GM08714 (cell line): ENCODE measurements around the gene GNG7.

ENCODE experiments used
- H3K4me3 ChIP-seq: fragments of 200-500 bp; sonication (Bioruptor generic); 2 replicates; pipeline ENCODE4 v1.5.1; 2014; ENCODE audit warnings: mild to moderate bottlenecking, low read length, inconsistent platforms
- ZNF274 ChIP-seq: IDR thresholded peaks from 2 replicates; pipeline ENCODE4 v1.6.1; 2012; ENCODE audit warnings: mild to moderate bottlenecking, low read depth, low read length

The GNG7 gene

DNA sequence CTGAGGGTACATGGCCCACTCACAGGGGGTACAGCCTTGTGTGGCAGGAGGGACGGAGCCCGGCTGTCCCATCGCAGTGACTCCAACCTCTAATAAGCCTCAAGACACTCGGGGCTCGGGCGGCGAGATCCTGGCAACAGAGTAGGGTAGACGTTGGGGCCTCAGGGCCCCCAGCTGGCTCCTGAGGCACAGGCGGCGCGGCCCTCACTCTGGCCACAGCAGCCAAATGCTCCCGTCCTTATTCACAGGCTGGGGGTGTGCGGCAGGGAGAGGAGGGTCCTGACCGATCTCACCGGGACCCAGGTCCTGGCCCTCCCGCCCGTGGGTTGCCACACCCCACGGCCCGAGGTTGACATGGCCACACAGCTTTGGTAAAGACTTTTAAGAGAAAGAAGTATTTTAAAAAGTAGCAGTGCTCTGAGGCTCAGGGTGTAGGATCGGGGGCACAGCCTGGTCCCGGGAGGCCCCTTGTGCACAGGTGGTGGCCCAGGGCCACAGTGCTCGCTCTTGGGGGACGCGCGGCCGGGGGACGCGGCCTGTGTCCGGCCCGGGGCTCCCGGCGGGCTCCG, 29.7 kb upstream of the GNG7 start:
- H3K4me3 ChIP-seq, result no peak overlapping the region
- TF ChIP-seq ZNF274, result no peak

DNA sequence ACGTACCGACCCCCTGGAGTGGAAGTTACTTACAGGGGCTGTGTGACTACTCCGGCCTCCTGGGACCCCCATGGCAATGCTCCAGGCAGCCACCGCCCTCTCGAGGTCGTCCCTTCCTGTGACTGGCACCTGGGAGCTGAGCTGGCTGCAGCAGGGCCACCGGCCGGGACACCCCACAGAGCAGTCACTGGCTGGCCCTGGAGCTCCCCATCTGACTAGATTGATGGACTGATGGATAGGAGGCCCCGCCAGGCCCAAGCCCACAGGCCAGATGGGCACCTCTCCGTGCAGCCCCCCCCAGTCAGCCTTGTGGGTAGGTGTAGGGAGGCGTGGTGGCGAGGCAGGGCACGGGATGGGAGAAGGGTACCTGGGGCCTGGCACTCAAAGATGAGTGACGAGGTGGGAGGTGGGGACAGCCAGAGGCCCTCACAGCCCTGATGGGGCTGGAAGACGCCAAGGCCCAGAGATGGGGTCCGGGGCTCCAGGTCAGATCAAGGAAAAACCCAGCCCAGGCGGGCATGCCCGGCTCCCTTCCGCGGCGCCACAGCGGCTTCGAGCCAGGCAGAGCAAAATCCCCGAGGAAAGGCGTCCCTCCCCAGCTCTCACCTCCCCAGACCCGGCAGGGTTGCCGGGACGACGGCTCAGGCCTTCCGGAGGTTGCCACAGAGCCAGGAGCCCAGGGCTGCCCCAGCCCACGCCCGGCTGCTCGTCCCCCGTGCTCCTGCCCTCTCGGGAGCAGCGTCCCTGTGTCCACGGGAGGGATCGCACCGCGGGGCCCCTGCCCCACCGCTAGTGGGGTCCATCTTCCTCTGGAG, 28.9 kb upstream of the GNG7 start:
- no peak overlapping the region for H3K4me3 ChIP-seq
- TF ChIP-seq ZNF274, result no peak

DNA sequence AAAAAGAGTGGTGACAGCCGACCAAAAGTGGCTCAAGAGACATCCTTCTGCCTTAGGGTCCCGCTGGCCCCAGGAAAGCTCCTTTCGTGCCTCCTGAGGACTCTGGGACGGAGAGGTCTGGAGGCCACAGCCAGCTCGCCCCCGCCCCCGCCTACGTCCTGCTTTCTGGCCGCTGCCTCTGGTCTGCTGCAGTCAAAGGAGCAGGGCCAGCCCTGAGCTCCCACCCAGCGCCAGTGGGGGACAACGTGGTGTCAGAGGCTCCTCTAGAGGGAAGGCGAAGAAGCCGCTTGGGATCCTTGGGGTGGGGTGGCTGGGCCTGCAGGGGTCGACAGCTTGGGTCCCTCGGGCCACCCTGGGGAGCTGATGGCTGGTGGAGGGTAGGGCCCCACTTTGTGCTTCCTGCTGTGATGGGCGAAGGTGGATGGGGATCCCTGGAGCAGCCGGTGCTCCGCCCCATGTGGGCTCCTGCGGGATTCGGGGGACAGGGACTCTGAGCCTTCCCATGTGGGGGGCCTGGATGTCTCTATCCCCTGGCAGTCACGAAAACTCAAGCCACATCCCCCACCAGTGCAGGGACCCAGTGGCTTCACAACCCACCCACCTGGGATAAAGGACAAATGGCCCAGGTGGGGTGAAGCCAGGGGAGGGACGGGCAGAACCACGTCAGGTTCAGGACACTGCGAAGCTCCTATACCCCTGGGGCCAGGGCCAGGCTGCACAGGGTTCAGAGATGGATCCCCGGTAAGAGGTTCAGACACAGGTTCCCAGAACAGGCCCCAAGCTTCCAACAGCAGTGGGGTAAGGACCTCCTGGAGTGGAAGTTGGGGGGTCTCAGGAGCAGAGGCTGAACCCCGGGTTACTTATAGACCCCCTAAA, 27.7 kb upstream of the GNG7 start:
- TF ChIP-seq ZNF274, result no peak
- no peak overlapping the region for H3K4me3 ChIP-seq

DNA sequence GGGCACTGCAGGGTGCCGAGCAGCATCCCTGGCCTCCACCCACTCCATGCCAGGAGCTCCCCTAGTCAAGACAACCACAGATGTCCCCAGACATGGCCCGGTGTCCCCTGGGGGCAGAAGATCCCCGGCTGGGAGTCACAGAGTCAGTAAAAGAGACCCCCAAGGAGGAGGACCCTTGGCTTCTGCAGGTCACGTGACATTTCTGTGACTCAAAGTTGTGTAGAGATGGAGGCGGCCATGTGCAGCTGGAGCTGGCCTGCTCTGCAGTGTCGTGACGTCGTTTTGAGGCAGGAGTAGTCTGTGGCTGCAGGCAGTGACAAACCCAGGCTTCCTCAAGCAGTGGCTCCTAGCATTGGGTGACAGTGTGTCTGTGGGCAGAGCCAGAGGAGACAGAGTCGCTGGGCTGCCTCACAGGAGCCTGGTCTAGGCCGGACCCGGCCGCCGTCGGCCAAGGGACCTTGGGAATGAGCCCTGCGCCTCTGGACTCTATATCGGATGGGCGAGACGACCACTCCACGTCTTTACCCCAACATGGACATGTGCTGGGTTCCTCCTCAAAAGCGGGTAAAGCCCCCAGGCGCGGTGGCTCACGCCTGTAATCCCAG, 26.4 kb upstream of the GNG7 start:
- TF ChIP-seq ZNF274, result no peak
- no peak overlapping the region for H3K4me3 ChIP-seq

DNA sequence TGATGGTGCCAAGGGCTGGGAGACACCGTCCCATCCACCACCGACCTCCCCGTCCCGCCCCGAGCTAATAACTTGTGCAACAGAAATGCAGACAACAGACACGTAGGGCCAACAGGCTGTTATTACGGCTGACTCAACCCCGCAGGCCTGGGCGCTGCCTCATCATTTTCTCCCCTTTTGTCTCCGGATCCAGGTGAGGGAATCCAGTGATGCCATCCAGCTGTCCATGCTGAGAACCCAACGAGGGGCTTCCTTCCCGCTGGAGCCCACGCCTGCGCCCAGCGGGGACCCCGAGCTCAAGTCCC, 25.1 kb upstream of the GNG7 start:
- TF ChIP-seq ZNF274, result no peak
- H3K4me3 ChIP-seq, result no peak overlapping the region

DNA sequence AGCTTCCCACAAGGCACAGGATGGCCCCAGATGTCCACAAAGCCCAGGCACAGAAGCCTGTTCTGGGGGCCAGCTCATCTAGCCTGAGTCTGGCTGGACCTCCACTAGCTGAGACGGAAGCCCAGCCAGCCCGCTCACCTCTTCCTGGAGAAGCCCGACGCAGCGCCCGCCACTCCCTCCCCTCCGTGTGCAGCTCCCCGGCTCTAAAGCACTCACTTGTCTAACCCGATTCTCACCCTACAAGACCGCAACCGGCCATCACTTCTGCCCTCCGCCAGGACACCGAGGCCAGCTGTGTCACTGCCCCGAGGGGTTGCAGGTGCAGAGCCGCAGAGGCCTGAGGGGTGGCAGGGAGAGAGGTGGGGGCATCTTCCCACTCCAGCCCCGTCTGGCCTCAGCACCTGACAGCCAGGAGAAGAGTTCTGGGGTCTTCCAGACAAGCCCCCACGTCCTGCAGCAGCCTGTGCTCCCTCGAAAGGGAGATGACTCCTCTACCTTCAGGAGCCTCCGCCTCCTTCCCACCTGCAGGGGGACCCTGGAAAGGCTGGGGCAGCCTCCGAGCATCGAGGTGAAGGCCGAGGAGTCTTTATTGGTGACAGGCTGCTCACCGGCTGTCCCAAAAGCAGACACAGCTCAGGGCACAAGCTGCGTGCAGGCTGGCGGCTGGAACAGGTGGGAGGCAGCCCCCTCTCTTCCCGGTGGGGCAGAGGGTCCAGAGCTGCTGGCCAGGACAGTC, 24.6 kb upstream of the GNG7 start:
- no peak overlapping the region for H3K4me3 ChIP-seq
- TF ChIP-seq ZNF274, result no peak

DNA sequence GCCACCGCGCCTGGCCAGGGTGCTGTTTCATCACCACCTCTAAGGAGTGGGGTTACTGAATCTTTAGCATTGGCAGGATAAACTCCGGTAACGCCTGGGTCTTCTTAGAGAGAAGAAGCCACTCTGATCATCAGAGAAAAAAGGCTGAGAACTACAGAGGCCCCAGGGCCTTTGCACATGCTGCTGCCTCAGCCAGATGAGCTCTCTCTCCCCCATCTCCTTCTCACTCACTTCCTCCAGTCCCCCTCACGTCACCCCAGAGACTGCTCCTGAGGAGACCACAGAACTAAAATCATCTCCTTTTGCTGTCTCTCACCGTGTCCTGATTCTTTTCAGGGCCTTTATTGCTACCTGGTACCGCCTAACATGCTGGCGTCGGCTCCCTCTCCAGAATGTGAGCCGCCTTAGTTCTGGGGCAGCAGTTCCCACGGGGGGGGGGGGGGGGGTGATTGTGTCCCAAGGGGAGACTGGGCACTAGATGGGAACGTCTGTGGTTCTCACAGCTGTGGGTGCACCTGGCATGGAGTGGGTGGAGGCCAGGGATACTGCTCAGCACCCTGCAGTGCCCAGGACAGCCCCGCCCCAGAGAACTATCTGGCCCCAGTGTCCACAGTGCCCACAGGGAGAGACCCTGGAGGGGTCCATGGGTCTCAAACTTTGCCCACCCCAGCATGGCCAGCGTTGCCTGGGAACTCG, 23.8 kb upstream of the GNG7 start:
- H3K4me3 ChIP-seq, result no peak overlapping the region
- no peak for TF ChIP-seq ZNF274

DNA sequence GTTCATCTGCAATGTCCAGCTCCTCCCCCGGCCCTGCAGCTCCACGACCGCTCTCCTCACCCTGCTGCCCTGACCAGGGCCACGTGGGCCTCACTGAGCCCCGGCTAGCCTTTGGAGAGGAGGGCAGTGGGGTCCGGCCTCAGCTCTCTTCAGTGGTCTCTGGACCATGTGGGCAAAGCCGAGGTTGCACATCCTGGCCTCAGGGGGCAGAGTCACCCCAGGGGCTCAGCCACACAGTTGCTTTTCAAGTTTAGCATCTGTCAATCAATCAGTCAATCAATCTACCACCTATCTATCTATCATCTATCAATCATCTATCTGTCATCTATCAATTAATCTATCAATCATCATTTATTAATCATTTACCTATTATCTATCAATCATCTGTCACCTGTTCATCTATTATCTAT, 21.7 kb upstream of the GNG7 start:
- no peak for TF ChIP-seq ZNF274
- H3K4me3 ChIP-seq, result no peak overlapping the region

DNA sequence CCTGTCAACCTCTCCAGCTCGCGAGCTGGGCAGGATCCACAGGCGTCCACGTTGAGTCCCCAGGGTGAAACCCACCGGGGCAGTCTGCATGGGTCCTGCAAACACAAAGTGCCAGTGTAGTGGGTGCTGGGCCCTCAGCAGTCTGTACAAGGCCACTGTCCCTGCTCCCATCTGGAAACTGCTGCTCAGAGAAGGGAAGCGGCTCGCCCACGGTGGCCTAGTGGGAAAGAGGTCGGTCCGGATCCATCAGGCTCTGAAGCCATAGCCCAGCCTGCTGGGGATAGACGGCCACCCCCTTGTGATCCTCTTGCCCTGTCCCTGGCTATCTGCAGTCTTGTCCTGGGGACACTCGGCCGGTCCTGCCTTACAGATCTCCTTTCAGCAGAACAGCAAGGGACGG, 21.3 kb upstream of the GNG7 start:
- H3K4me3 ChIP-seq, result no peak overlapping the region
- no peak for TF ChIP-seq ZNF274

DNA sequence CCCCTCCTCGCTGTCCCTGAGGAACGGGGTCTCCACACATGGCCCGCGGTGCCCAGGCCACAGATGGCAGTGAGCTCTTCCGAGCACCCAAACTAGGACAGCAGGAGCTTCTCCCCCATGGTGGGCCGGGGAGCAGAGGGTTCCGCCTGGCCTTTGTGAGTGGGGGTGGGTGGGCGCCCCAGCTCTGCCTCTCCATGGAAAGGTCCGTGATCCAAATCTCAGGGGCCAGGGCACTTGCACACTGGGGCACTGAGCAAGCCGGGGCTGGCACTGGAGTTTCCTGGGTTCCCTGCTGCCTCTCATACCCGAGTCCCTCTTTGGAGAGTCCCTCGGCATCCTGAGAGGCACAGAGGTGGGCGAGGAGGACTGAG, 20.8 kb upstream of the GNG7 start:
- TF ChIP-seq ZNF274, result no peak
- no peak overlapping the region for H3K4me3 ChIP-seq

DNA sequence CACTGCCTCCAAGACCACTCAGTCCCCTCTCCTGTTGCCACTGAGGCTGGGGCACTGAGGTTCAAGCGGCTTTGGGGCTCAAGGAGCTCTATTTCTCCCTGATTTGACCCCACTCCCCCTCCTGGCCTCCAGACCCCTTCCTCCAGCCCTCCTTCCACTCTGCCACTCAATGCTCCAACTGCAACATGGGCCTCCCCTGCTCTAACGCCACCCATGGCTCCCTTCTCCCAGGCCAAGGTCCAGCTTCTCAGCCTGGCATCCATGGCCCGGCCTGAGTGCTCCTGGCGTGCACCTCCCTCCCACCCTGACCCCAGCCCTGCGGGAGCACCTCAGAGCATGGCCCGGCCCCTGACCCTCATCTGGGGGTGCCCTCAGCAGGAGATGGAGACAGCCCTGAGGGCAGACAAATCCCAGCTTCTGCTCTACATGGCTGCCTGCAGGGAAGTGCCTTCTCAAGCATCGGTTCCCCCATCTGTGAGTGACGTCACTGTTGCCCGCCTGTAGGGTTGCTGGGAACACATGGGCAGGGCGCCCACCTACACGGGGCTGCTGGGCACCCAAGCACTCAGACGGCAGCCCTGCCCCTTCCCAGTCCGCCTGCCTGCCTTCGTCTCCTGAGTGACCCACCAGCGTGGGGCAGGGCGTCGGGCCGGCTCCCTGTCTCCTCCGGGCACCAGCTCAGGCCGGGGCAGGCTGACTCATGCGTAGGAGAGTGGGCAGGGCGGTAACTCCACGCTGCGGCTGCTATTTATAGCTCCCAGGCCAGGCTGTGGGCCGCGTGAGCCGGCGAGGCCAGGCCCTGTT, 20.2 kb upstream of the GNG7 start:
- TF ChIP-seq ZNF274, result no peak
- no peak overlapping the region for H3K4me3 ChIP-seq

DNA sequence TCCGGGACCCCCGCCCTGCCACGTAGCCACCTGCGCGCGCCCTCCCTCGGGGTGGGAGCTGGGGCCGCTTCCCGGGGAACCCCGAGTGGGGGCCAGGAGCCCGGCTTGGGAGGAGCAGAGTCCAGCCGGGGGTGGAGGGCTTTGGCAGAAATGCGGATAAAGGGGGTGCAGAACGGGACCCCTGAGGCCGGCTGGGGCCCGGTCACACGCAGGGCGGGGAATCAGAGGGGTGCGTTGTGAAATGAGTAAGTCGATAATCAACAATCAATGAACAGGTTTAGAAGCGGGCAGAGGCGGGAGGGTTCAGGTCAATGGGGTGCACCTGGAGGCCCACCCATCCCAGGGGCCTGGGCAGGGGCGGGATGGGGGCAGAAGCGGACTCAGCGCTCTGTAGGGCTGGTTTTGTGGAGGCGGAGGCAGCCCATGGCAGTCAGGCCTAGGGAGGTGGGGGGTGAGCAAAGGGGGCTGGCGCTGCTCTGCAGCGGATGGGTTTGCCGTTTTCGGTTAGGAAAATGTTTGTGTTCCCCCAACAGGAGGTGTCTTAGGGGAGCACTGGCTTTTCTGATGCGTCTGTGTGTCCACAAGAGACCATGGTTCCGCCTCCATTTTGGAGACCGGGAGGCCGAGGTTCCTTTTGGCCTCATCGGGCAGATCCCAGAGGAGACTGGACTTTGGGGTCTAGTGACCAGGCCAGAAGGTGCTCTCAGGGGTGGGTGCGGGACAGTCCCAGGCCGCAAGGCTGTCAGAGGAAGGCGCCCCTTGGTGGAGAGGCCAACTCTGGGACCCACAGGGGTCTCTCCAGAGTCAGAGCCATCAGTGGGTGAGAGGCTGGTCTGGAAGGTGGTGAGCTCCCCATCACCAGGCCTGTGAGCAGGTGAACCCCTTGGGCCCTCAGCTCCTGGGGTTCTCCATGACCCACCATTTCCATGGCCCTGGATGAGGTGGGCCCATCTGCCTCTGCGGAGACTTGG, 19.4 kb upstream of the GNG7 start:
- no peak for TF ChIP-seq ZNF274
- H3K4me3 ChIP-seq, result no peak overlapping the region
